Sigmoid colon (tissue), 4 donors: ENCODE data around the gene FAM149B1.

ENCODE experiments used
- EP300 ChIP-seq, 4 donors: sonication (generic); formaldehyde crosslinking; IDR thresholded peaks; one replicate each; pipeline ENCODE4 v1.6.1; 2017; ENCODE audit warnings: antibody characterized with exemption in 4 of 4
- POLR2A ChIP-seq, 2 donors: fragments of 450-650 bp; IDR thresholded peaks; one replicate each; pipeline ENCODE4 v1.6.1; 2016; ENCODE audit warnings: antibody characterized with exemption in 2 of 2, mild to moderate bottlenecking in 2 of 2, moderate library complexity in 2 of 2
- TF ChIP-seq, protein P1 (sequence below), 4 experiments: fragments of 450-650 bp in 3 of 4; fragments of 200-600 bp in 1 of 4; IDR thresholded peaks; one replicate each; pipeline ENCODE4 v1.5.1; 2016 to 2019; ENCODE audit warnings: antibody characterized with exemption in 4 of 4, mild to moderate bottlenecking in 3 of 4, moderate library complexity in 2 of 4

DNA sequence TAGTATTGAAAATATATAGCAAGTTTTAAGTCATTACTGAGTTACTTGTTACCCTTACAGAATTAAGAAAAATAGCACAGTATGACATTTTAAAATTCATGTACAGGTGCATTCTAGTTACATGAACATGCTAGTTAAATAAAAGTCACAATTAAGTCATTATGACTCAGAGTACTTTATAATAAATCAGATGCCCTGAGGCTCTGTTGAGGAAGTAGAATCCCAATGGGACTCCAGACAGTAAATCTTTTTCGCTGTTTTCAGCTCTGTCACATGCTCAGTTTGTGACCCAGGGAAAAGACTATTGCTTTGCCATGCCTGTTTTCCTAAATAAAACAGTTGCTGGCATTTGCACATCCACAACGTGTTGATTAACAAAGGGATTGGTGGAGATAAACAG lies 36.6 kb upstream of the FAM149B1 start:
- TF ChIP-seq POLR2A (IDR thresholded peaks at IDR 0.05), result no peak
- TF ChIP-seq, protein P1, sequence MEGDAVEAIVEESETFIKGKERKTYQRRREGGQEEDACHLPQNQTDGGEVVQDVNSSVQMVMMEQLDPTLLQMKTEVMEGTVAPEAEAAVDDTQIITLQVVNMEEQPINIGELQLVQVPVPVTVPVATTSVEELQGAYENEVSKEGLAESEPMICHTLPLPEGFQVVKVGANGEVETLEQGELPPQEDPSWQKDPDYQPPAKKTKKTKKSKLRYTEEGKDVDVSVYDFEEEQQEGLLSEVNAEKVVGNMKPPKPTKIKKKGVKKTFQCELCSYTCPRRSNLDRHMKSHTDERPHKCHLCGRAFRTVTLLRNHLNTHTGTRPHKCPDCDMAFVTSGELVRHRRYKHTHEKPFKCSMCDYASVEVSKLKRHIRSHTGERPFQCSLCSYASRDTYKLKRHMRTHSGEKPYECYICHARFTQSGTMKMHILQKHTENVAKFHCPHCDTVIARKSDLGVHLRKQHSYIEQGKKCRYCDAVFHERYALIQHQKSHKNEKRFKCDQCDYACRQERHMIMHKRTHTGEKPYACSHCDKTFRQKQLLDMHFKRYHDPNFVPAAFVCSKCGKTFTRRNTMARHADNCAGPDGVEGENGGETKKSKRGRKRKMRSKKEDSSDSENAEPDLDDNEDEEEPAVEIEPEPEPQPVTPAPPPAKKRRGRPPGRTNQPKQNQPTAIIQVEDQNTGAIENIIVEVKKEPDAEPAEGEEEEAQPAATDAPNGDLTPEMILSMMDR (IDR thresholded peaks at IDR 0.05), result no peak
- TF ChIP-seq EP300 (IDR thresholded peaks at IDR 0.05), result no peak
